Hippocampal formation (tissue), 2 donors: Measurements from ENCODE around the gene HELB.

Experiments
- DNase-seq, 2 donors: peaks; one replicate each; lab custom pipeline; 2025; lab: John Stamatoyannopoulos, UW

HELB gene

DNA sequence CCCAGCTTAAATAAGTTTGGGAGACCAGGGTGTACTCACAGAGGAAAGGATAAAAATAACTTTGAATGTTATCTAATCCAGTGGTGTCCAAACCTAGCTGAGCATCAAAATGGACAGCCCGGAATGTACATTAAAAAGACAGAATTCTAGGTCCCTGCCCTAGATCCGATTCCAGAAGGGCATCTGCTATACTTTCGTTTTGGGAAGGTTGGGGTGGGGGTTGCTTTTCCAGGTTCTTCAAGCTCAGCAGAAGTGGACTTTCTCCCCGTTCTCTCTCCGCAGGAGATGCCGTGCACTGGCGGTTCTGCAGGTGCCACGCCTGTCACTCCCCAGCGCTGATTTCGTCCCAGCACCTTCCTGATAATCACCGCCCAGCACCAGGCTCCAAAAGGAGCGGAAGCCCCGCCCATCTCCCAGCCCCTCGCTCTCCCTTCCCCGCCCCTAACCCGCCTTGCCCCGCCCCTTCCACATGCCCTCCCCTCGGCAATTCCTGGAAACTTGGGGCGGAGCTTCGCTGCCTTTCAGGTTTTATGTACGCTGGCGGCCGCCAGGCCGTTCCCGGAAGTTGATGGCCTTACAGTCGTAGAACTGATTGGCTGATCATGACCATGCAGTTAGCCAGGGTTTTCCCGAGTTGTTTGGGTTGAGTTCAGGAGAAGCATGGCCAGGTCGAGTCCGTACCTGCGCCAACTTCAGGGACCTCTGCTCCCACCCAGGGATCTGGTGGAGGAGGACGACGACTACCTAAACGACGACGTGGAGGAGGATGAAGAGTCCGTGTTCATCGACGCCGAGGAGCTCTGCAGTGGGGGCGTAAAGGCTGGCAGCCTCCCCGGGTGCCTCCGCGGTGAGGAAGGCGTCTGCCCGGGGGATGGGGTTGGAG is at the start of gene HELB:
TSS of gene HELB (plus strand) at position 550 of the 883 bp plus-strand sequence. CDS start at position 661, 111 bp downstream.
- DNase-seq = peak; percentile 88 to 89

DNA sequence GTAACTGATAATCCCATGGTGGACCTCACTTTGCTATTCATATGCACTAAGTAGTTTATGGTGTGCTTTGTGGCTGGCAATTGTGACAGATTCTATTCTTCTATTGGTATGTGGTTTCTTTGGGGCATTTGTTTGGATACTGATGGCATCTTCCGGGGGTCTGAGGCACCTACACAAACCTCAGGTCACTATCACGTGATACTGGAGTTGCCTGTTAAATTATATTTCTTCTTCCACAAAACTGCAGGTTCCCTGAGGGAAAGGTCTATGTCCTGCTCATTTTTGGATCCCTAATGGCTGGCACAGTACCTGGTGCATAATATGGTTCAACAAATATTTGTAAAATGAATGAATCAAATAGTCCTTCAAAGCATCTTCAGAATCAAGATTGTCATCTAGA is 49.5 kb upstream of the HELB start:
- DNase-seq = no peak

DNA sequence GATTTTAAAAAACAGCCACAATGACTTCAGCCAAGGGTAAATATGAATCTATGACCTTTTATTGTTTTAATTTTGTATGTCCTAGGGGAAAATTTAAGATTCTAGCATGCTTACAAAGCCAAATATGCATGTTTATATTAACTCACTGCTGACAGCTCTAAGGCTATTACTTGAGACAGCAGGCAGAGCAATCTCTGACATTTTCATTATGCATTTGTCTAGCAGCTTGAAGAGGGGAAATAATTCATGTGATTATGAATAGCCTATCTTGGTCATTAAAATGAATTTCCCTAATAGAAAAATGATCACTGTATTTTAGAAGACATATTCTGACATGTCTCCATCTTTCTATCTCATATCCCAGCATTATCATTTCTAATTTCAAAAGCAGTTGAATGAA is 46.6 kb upstream of the HELB start:
- DNase-seq = no peak

DNA sequence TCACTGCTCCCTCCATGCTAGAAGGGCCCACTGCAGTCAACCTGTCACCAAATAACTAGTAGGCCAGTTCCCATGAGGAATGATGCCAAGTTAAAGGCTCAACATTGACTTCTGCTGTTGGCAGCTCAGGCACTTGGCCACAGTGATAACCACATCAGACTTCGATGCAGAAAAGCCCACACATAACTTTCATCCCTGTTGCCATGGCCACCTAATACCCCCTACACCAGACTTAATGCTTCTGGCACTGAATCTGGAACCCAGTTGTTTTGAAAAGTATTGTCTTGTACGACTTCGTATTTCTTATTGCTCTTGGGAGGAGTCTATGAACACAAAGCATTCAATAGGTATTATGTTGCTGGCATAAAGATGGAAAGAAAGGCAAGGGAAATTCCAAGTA is 44.3 kb upstream of the HELB start:
- no peak for DNase-seq

DNA sequence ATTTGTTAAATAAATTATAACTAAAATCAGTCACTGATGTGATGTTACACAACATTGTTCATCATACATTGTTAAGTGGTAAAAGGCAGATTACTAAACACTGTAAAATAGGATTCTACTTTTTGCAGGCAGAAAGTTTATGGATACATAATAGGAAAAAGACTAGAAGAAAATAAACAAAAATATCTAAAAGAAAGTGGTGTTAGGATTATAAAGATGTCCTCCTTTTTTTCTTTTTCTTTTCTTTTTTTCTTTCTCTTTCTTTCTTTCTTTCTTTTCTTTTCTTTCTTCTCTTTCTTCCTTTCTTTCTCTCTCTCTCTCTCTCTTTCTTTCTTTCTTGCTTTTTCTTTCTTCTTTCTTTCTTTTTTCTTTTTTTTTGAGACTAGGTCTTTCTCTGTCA is 39.6 kb upstream of the HELB start:
- no peak for DNase-seq

DNA sequence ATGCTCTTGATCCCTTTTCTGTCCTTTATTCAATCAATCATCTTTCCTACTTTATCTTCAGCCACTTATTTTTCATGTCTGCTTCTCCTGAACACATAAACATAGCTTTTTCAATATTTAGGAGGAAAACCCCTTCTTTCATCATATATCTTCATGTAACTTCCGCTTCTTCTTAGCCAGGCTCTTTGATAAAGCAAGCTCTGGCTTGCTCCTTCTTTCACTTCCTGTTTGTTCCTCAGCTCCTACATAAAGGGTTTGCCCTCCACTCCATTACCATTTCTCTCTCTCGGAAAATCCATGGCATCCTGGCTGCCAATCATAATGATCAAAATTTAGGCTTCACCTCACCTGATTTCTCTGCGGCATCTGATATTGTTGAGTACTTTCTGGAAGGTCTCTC is 33.7 kb upstream of the HELB start:
- DNase-seq = no peak

DNA sequence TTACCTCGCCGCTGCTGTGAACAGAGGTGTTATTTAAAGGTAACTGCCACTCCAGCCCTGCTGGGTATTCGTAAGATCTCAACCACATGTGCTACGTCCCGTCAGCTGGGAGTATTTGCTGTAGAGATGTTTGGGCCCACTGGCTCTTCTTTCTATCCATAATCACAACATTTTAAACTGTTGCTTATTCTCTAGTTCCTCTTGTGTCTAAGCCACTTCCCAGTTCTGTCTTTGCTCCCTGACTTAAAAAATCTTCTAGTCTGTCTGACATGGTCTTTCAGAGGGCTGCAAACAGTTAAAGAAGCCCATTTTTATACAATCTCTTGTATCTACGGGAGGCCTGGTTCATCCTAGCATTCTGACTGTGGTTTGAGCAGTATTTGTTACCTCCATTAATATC is 33.2 kb upstream of the HELB start:
- no peak for DNase-seq

DNA sequence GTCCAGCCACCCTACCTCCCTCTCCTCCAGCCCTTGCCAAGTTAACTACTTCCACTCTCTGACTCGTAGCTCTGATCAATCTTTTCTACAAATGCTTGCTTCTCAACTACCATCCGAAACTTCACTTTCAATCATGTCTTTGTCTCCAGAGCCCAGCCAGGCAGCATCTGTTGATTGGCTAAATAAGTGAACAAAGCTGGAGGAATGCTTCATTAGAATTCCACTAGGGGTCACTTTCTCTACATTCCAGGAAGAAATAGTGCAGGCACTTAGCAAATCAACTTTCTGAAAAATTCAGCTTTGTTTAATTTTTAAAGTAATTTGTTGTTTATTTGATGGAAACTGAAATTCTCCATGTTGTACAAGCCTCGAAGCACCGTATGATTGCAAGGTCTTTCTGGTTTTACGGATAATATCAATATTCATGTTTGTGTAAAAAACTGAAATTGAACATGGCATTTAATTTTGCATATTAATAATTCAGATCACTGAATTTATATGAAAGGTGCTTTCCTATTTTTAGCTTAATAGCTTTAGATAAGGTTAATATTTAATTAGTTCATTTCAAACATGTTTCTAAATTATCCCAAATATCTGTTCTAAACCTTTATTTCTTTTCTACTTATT is 32.4 kb upstream of the HELB start:
- peak; percentile 11 to 73 for DNase-seq

DNA sequence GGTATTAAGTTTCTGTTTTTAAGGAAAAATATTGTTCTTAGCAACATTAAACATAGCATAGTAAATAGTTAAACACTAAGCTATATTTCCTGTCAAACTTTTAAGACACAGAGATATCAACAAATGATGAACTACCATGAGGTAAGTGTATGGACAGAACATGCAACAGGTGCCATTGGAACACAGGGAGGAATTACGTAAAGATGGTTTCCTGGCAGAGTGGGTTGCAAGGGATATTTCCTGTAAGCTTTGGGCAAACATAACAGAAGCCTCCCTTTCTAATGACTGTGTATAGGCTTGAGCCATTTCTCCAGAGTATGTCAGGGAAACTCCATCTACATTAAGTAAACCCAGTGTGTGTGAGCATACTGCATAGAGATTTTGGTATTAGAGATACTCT is 31.7 kb upstream of the HELB start:
- no peak for DNase-seq

DNA sequence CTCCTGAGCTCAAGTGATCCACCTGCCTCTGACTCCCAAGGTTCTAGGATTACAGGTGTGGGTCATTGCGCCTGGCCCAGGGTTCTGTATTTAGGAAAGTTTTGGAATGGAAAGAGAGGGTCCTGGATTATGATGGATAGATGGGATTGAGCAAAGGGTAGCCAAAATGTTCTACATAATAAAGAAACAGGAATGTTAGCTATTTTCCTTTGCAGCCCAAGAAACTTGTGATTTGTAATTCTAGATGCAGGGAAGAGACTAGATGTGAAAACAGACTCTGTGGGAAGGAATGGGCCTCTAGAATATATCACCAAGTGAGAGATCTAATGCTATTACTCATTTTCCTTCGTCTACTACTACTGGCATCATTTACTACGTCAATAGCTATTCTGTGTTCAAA is 29.6 kb upstream of the HELB start:
- no peak for DNase-seq

DNA sequence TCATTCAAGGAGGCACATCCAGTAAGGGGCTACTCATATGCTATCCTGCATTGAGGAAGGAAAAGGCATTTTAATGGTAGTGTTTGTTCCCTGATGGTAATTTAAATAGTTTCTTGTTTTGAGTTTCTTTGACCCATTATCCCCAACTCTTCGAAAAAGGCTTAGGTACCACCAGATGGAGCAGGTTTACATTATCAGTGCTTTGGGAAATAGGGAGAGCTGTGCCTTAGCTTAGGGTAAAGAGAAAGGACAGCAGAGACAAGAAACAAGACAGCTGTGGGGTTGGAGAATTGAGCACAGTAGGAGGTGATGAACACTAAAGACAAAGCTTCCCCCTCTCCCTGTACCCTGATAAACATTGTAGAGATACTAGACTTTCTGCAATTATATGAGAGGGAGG is 29.1 kb upstream of the HELB start:
- DNase-seq = no peak

DNA sequence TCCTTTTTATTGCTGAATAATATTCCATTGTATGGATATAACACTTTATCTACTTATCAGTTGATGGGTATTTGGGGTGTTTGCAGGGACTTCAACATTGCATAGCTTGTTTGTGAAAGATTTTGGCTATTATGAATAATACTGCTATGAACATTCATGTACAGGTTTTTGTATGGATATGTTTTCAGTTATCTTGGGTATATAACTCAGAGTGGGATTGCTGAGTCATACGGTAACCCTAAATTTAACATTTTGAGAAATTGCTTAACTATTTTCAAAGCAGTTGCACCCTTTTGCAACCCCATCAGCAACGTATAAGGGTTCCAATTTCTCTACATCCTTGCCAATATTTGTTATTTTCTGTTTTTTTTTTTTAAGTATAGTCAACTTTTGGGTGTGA is 27.3 kb upstream of the HELB start:
- DNase-seq = no peak

DNA sequence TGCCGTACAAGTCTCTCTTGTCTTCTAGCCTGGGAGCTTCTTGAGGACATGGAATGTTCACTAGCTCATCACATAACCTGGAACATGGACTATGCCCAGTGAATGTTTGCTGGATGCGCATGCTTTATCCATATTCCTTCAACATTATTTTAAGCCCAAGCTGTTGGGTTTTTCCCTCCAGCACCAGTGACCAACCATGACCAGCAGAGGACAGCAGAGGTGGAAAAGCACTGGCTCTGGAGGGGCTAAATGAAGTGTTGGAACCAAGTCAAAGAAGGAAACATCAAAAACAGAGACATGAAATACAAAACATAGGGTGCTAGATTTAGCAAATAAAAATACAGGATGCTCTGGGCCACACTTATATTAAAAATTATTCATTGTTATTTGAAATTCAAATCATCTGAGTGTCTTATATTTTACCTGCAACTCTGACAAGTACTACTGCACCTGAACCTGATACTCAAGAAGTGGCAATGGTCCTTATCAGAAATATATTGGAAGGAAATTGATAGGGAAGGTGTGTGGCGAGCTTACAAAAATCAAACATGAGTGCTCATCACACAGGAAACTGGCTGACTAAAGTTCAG is 23.1 kb upstream of the HELB start:
- DNase-seq = no peak

DNA sequence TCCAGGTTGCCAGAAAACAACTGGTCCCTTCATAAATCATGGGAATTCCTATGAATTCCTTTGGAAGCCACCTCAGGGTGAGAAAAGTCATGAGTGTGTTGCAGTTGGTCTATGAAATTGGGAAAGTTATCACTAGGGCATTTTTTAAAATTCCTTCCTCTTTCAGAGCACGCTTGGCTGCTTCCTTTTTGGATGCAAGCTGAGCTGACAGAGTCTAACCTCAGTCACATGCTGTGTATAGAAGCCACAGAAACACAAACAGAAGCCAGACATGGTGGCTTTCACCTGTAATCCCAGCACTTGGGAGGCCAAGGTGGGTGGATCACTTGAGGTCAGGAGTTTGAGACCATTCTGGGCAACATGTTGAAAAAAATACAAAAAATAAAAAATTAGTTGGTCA is 21.7 kb upstream of the HELB start:
- DNase-seq = no peak

DNA sequence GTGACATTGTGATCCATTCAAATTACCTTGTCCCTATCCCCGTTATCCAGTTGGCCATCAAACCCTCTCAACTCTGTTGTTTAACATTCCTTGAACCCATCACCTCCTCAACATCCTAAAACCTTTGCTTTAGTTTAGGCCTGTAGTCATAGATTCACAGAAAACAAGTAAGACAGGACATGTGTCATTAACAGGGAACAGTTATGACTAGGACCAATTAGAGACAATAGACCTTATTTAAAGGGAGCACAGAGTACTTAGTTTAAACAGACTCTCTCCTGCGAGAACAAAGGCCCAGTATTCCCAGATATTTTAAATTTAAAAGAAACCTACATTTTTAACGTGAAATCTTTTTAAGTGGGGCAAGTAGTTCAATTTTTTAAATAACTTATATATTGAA is 20.0 kb upstream of the HELB start:
- DNase-seq = no peak

DNA sequence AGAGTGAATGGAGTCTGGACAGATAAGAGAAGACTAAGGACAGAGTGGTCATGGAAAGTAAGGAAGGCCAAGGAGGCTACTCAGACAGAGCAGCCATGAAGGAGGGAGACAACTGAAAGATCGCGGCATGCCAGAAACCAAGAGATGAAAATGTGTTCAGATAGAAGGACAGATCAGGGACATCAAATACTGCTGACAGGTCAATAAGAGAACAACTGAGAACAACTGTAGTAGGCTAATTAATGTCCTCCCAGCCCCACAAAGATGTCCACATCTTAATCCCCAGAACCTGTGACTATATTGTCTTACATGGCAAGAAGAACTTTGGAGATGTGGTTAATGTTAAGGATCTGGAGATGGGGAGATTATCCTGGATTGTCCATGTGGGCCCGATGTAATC is 15.0 kb upstream of the HELB start:
- no peak for DNase-seq

DNA sequence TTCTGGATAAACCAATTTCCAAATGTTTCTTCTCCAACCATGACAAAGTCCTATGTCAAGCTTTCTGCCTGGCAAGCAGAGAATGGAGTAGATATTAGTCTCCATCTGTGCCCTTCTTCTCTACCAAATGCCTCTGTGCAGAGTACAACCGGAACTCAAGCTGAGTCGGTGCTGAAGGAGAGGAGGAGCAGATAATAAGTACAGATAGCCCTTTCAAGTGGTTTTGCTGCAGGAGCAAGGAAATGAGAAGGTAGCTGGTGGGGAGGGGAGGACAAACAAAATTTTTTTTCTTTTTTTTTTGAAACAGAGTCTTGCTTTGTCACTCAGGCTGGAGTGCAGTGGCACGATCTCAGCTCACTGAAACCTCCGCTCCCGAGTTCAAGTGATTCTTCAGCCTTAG is 14.2 kb upstream of the HELB start:
- no peak for DNase-seq

DNA sequence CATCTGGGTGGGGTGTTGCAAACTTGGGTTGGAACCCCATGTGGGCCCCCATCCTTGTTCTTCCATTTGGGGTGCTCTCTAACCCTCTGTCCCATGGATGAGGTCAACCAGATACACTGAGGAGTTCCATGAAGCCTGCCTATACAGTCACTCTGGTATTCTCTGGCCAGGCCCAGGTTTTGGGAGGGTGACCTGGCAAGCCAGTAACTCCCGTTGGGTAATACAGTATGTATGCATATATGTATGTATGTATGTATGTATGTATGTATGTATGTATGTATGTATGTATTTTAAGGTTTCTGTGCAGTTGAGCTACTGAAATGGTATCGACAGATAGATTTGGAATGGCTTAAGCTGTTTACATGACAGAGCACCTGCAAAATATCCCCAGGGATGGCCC is 12.8 kb upstream of the HELB start:
- DNase-seq = no peak

DNA sequence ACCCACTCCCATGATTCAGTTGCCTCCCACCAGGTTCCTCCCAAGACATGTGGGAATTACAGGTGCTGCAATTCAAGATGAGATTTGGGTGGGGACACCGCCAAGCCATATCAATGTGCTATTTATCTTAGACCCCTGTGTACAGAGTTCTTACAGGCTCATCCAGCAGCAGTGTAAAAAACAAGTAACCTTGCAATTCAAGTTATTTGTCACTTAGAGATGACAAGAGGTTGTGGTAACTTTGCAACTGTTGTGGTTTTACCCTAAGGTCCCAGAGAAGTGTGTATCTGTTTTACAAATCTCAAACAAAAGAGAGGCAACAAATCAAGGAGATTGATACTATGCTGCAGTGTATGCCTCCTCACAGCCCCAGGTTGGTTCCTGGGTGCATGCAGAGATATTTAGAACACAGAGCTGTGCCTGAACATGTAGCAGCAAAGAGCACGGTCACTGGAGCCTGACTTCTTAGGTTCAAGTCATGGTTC is 11.5 kb upstream of the HELB start:
- no peak for DNase-seq

DNA sequence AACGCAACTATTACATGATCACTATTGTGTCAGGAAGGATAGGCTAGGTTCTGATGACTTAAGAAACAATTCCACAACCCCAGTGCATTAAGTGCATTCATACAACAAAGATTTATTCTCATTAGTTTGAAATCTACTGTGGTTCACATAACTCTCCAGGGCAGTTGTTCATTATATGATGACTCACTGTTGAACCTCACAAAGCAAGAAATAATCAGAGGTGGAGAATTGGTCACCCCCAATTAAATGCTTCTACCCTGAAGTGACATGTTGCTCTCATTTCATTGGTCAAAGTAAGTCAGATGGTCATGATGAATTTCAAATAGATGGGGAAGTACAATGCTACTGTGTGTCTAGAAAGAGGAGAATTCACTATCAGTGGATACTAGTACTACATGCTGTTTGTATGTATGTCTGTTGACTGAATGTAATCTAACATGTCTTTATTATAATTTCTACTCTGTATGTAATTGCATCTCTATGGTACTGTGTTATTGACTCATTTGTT is 6.1 kb upstream of the HELB start:
- no peak for DNase-seq

DNA sequence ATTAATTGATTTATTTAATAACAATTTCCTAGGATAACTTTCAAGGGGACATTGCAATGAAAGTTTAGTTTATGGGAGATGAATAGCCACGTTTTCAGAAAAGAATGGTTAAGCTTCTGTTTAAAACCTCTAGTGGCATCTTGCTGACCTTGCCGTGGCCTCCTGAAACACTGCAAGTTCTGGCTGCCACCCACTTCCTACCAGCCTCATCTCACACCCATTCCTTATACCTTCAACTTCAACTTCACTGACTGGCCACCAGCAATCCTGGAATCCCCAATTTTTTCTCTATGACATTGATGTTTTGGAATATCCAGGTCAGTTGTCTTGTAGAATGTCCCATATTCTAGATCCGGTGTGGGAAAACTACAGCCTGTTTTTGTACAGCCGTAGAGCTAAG is 5.2 kb upstream of the HELB start:
- no peak for DNase-seq

DNA sequence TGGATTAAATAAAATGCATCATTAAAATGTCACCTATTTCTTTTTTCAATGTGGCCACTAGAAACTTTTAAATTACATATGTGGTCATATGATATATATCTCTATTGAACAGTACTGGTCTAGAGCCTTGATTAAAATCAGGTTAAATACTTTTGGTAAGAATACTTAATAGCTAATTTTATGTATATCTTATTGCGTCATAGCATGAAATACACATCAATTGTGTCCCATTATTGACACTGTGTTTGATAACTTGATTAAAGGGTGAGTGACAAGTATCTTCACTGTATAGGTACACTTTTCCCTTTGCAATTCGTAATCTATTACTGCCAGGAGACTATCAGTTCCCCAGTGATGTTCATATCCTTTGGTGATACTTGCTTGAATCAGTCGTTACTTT is 4.4 kb upstream of the HELB start:
- DNase-seq = no peak

DNA sequence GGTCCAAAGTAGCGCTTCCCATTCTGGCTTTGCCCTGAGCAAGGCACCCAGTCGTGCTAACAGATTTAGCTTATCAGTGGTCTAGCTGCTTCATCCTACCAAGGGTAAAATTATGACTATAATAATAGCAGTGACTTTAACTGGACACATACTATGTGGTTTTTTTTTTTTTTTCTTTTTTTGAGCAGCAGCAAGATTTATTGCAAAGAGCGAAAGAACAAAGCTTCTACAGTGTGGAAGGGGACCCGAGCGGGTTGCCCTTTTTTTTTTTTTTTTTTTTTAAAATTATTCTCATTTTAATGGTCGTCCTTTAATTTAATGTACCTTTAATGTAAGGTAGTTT is 505 bp downstream of the HELB start:
- no peak for DNase-seq
